GM23338 (cell line): ENCODE data around the gene EVL. TPM values are rescaled to one million over a fixed set of nuclear protein-coding genes. Genes with fewer than 3 reads are reported as not detected.

Source experiments
- ATAC-seq: fragments of 200-7000 bp; cut with Tn5 transposase; 3 replicates; pipeline ENCODE4 v1.9.1; 2020
- DNase-seq: peaks from one replicate; pipeline ENCODE4 v3.0.0-alpha.2; 2015; ENCODE audit warnings: low spot score
- H2AFZ ChIP-seq: fragments of 200-600 bp; sonication (generic); 2 replicates; pipeline ENCODE4 v1.8.0; 2016; ENCODE audit warnings: antibody characterized with exemption, mild to moderate bottlenecking, moderate library complexity
- H3F3A ChIP-seq: fragments of 200-600 bp; sonication (generic); replicated peaks from 2 replicates; pipeline ENCODE4 v1.8.0; 2017; ENCODE audit warnings: antibody characterized with exemption, mixed run types, low read depth
- H3K27ac ChIP-seq: fragments of 200-600 bp; sonication (generic); 2 replicates; pipeline ENCODE4 v1.6.1; 2016; ENCODE audit warnings: low read depth
- H3K27me3 ChIP-seq: fragments of 200-600 bp; sonication (generic); 2 replicates; pipeline ENCODE4 v1.8.0; 2016; ENCODE audit warnings: mild to moderate bottlenecking, mixed run types, moderate library complexity; ENCODE audit not compliant: insufficient read depth
- H3K36me3 ChIP-seq: fragments of 200-600 bp; sonication (generic); 2 replicates; pipeline ENCODE4 v1.8.0; 2016; ENCODE audit warnings: mild to moderate bottlenecking; ENCODE audit not compliant: insufficient read depth
- H3K4me1 ChIP-seq: fragments of 200-600 bp; sonication (generic); 2 replicates; pipeline ENCODE4 v1.8.0; 2016; ENCODE audit warnings: mild to moderate bottlenecking, moderate library complexity; ENCODE audit not compliant: insufficient read depth
- H3K4me2 ChIP-seq: fragments of 200-600 bp; sonication (generic); 2 replicates; pipeline ENCODE4 v1.7.1; 2017; ENCODE audit warnings: mixed run types
- H3K4me3 ChIP-seq: fragments of 200-600 bp; sonication (generic); 2 replicates; pipeline ENCODE4 v1.6.1; 2016; ENCODE audit warnings: mixed run types
- H3K79me2 ChIP-seq: fragments of 200-600 bp; sonication (generic); replicated peaks from 2 replicates; pipeline ENCODE4 v1.8.0; 2017; ENCODE audit warnings: mild to moderate bottlenecking; ENCODE audit not compliant: insufficient read depth
- H3K9me2 ChIP-seq: fragments of 200-600 bp; sonication (generic); 2 replicates; pipeline ENCODE4 v1.8.0; 2017; ENCODE audit not compliant: insufficient read depth
- H4K20me1 ChIP-seq: fragments of 200-600 bp; sonication (generic); replicated peaks from 2 replicates; pipeline ENCODE4 v1.8.0; 2017; ENCODE audit warnings: mild to moderate bottlenecking; ENCODE audit not compliant: insufficient read depth
- H3K27ac Mint-ChIP-seq: 2 replicates; pipeline ENCODE4 v1.8.0; 2020; ENCODE audit warnings: inconsistent platforms, mild to moderate bottlenecking, moderate library complexity, mixed read lengths
- H3K27me3 Mint-ChIP-seq: 3 replicates; pipeline ENCODE4 v1.8.0; 2022; ENCODE audit warnings: low read depth, mild to moderate bottlenecking, moderate library complexity, mixed read lengths, inconsistent platforms; ENCODE audit not compliant: insufficient read depth, poor library complexity
- H3K36me3 Mint-ChIP-seq: 3 replicates; pipeline ENCODE4 v1.8.0; 2021; ENCODE audit warnings: low read depth, mild to moderate bottlenecking, inconsistent platforms, moderate library complexity, mixed read lengths
- H3K4me1 Mint-ChIP-seq: 3 replicates; pipeline ENCODE4 v1.8.0; 2020; ENCODE audit warnings: mild to moderate bottlenecking, inconsistent platforms, mixed read lengths
- H3K4me3 Mint-ChIP-seq: 3 replicates; pipeline ENCODE4 v1.8.0; 2021; ENCODE audit warnings: moderate library complexity, mild to moderate bottlenecking, inconsistent platforms, mixed read lengths
- H3K9me3 Mint-ChIP-seq: 3 replicates; pipeline ENCODE4 v1.8.0; 2020; ENCODE audit warnings: moderate library complexity, mild to moderate bottlenecking, inconsistent platforms, mixed read lengths
- CREB1 ChIP-seq: fragments of 250-450 bp; sonication (Bioruptor Pico); IDR thresholded peaks from 2 replicates; pipeline ENCODE4 v1.5.0; 2020; ENCODE audit warnings: low read depth, mild to moderate bottlenecking, moderate library complexity
- EZH2 ChIP-seq: fragments of 200-600 bp; sonication (generic); IDR thresholded peaks from one replicate; pipeline ENCODE4 v1.8.0; 2017; ENCODE audit warnings: antibody characterized with exemption, mild to moderate bottlenecking, low read depth; ENCODE audit not compliant: unreplicated experiment
- EZH2phosphoT487 ChIP-seq: fragments of 200-600 bp; sonication (generic); IDR thresholded peaks from one replicate; pipeline ENCODE4 v1.8.1; 2018; ENCODE audit warnings: antibody characterized with exemption; ENCODE audit not compliant: unreplicated experiment
- JUNB ChIP-seq: IDR thresholded peaks from one replicate; pipeline ENCODE4 v1.6.1; 2016; ENCODE audit warnings: antibody characterized with exemption; ENCODE audit not compliant: unreplicated experiment
- NANOG ChIP-seq: IDR thresholded peaks from 2 replicates; pipeline ENCODE4 v1.6.1; 2016; ENCODE audit warnings: antibody characterized with exemption, borderline replicate concordance
- POLR2AphosphoS5 ChIP-seq: IDR thresholded peaks from 2 replicates; pipeline ENCODE4 v1.6.1; 2016; ENCODE audit warnings: antibody characterized with exemption, low read depth
- STAT1 ChIP-seq: IDR thresholded peaks from one replicate; pipeline ENCODE4 v1.6.1; 2016; ENCODE audit warnings: antibody characterized with exemption; ENCODE audit not compliant: unreplicated experiment
- ZNF114 ChIP-seq: fragments of 250-450 bp; sonication (Bioruptor Pico); IDR thresholded peaks from 2 replicates; pipeline ENCODE4 v1.5.0; 2020; ENCODE audit warnings: mild to moderate bottlenecking, moderate library complexity
- ZNF331 ChIP-seq: fragments of 250-450 bp; sonication (Bioruptor Pico); IDR thresholded peaks from 2 replicates; pipeline ENCODE4 v1.5.0; 2020; ENCODE audit warnings: low read depth, mild to moderate bottlenecking, moderate library complexity
- polyA plus RNA-seq: library from polyadenylated mRNA; unstranded; fragments of >200 nt; fragmentation: Nextera tagmentation; extraction: Ambion mirVana; gene quantifications from 2 replicates; pipeline ENCODE4 v1.2.1, GENCODE V29; 2016
- total RNA-seq: library from RNA; depleted of rRNA; stranded (reverse); fragments of >200 nt; shearing (Covaris generic); gene quantifications from 2 replicates; pipeline ENCODE4 v1.2.3, GENCODE V29; 2014
- TF ChIP-seq, protein P1 (sequence below): fragments of 250-450 bp; sonication (Bioruptor Pico); IDR thresholded peaks from 2 replicates; pipeline ENCODE4 v1.5.0; 2020; ENCODE audit warnings: mild to moderate bottlenecking, moderate library complexity

The EVL gene
- total and polyA plus RNA-seq, 2 experiments from 2014 or later = 28.2 to 50.5 TPM

GRCh38 chr14:100108840-100109593, 43.8 kb downstream of the EVL start:
- H3K36me3 ChIP-seq = no peaks in the 10 kb centered on the region
- no peak for ATAC-seq
- Mint-ChIP-seq H3K27me3 (peaks cover 6% of the 10 kb centered on the region), H3K9me3 (no peaks in the 10 kb centered on the region), H3K36me3 (no peaks in the 10 kb centered on the region; the same call in 2 of the 3 replicates), H3K4me3 (no peak overlapping the region), H3K27ac (no peak overlapping the region), H3K4me1 (peaks cover 13% of the 10 kb centered on the region)
- H3K4me3 ChIP-seq = no peak overlapping the region
- peaks cover 4% of the 10 kb centered on the region; the same call in 1 of the 2 replicates for H3K4me1 ChIP-seq
- peaks cover 4% of the 10 kb centered on the region; the same call in 1 of the 2 replicates for H4K20me1 ChIP-seq
- no peaks in the 10 kb centered on the region for H3F3A ChIP-seq
- H2AFZ ChIP-seq = no peak overlapping the region
- no peak for DNase-seq
- TF ChIP-seq NANOG (no peak), EZH2 (no peak), POLR2AphosphoS5 (no peak), JUNB (no peak), ZNF331 (no peak), STAT1 (no peak), CREB1 (CRISPR knock-in tag) (no peak), EZH2phosphoT487 (no peak), ZNF114 (no peak)
- TF ChIP-seq, protein P1, sequence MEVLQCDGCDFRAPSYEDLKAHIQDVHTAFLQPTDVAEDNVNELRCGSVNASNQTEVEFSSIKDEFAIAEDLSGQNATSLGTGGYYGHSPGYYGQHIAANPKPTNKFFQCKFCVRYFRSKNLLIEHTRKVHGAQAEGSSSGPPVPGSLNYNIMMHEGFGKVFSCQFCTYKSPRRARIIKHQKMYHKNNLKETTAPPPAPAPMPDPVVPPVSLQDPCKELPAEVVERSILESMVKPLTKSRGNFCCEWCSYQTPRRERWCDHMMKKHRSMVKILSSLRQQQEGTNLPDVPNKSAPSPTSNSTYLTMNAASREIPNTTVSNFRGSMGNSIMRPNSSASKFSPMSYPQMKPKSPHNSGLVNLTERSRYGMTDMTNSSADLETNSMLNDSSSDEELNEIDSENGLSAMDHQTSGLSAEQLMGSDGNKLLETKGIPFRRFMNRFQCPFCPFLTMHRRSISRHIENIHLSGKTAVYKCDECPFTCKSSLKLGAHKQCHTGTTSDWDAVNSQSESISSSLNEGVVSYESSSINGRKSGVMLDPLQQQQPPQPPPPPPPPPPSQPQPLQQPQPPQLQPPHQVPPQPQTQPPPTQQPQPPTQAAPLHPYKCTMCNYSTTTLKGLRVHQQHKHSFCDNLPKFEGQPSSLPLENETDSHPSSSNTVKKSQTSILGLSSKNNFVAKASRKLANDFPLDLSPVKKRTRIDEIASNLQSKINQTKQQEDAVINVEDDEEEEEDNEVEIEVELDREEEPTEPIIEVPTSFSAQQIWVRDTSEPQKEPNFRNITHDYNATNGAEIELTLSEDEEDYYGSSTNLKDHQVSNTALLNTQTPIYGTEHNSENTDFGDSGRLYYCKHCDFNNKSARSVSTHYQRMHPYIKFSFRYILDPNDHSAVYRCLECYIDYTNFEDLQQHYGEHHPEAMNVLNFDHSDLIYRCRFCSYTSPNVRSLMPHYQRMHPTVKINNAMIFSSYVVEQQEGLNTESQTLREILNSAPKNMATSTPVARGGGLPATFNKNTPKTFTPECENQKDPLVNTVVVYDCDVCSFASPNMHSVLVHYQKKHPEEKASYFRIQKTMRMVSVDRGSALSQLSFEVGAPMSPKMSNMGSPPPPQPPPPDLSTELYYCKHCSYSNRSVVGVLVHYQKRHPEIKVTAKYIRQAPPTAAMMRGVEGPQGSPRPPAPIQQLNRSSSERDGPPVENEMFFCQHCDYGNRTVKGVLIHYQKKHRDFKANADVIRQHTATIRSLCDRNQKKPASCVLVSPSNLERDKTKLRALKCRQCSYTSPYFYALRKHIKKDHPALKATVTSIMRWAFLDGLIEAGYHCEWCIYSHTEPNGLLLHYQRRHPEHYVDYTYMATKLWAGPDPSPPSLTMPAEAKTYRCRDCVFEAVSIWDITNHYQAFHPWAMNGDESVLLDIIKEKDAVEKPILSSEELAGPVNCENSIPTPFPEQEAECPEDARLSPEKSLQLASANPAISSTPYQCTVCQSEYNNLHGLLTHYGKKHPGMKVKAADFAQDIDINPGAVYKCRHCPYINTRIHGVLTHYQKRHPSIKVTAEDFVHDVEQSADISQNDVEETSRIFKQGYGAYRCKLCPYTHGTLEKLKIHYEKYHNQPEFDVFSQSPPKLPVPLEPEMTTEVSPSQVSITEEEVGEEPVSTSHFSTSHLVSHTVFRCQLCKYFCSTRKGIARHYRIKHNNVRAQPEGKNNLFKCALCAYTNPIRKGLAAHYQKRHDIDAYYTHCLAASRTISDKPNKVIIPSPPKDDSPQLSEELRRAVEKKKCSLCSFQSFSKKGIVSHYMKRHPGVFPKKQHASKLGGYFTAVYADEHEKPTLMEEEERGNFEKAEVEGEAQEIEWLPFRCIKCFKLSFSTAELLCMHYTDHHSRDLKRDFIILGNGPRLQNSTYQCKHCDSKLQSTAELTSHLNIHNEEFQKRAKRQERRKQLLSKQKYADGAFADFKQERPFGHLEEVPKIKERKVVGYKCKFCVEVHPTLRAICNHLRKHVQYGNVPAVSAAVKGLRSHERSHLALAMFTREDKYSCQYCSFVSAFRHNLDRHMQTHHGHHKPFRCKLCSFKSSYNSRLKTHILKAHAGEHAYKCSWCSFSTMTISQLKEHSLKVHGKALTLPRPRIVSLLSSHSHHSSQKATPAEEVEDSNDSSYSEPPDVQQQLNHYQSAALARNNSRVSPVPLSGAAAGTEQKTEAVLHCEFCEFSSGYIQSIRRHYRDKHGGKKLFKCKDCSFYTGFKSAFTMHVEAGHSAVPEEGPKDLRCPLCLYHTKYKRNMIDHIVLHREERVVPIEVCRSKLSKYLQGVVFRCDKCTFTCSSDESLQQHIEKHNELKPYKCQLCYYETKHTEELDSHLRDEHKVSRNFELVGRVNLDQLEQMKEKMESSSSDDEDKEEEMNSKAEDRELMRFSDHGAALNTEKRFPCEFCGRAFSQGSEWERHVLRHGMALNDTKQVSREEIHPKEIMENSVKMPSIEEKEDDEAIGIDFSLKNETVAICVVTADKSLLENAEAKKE = no peak
- no peaks in the 10 kb centered on the region for H3K79me2 ChIP-seq
- H3K4me2 ChIP-seq = no peak overlapping the region
- no peaks in the 10 kb centered on the region for H3K27me3 ChIP-seq
- no peaks in the 10 kb centered on the region for H3K9me2 ChIP-seq
- no peak overlapping the region for H3K27ac ChIP-seq
